ENCODE results near the gene SERPINA5. TPM values are rescaled to one million over a fixed set of nuclear protein-coding genes. Genes with fewer than 3 reads are reported as not detected.

SERPINA5 gene, protein sequence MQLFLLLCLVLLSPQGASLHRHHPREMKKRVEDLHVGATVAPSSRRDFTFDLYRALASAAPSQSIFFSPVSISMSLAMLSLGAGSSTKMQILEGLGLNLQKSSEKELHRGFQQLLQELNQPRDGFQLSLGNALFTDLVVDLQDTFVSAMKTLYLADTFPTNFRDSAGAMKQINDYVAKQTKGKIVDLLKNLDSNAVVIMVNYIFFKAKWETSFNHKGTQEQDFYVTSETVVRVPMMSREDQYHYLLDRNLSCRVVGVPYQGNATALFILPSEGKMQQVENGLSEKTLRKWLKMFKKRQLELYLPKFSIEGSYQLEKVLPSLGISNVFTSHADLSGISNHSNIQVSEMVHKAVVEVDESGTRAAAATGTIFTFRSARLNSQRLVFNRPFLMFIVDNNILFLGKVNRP
- 0.47 TPM in 1 of 2 replicates, not detected in the other for total RNA-seq

DNA sequence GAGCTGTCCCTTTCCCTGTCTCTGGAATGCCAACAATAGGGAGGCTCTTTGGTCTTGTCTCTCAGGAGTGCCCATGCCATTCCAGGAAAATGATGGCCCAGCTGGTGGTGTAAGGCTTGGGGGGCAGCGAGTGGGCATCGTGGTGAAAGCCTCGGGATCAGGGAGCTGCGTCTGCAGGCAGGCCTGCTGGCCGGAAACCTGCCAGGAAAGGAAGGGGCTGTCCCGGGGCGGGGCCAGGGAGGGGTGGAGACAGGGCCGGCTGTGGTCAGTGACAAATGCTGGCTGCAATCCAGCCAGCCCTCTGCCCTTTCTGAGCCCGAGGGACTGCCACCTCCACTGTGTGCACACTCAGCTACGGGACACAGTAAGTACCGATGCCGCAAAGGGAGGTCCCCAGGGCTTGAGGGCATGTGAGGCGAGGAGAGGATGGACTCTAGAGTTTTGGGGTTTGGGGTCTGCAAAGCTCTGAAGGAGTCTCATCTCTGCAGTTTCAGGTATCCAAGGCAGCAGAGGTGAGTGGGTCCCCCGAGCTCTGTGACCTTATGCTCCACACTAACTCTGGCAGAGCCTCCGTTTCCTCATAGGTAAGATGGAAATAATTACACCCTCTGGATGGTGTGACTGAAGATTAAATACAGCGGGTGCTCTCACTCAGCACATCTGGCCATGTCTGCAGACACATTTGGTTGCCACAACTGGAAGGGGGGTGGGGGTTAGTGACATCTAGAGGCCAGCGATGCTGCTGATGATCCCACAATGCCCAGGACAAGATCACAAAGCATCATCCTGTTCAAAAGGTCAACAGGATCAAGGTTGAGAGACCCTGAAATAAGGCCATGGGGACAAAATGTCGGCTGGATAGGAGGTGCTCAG lies at the start of gene SERPINA5:
Gene SERPINA5 (plus strand): TSS at position 300 of the 873 bp plus-strand sequence. CDS start 5,937 bp downstream, outside the sequence.

DNA sequence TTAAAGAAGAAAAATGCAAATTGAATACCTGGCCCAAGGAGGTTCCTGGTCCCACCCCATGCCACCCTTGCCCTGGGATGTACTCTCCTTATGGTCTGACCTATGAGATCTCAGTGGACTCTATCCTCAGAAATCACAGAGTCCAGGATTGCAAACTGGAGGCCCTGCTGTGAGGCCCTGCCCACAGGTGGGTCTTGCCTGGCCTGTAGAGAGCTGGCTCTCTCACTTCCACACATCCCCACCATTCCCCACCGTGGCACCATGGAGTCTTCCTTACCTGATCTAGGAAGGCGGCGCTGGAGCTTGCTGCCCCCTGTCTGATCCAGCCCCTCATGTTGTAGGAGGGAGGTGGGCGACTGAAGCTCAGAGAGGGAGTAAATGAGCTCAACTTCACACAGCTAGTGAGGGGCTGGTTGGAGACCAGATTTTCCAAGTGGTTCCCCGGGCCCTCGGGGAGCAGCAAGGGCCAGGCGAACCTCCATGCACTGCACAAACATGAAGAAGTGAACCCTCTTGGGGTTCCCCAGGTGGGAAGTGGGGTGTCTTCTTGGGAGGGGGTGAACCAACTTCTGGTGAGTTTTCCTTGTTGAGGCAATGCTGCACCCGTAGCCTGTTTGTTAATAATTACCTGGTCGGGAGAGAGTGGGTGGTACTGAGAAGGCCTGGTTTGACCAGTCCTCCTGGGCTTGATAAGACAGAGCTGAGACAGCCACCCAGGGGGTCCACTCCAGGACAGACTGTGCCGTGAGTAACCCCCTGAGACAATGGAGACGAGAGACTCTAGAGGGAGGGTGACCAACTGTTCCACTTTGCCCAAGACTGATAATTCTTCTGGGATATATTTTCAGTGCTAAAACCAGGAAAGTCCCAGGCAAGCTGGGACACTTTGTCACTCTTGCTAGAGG lies 20.2 kb upstream of the SERPINA5 start, which contains the start of gene SERPINA4:
Gene SERPINA4 (plus strand): TSS at position 692 of the 905 bp plus-strand sequence. CDS start 2,041 bp downstream, outside the sequence.

DNA sequence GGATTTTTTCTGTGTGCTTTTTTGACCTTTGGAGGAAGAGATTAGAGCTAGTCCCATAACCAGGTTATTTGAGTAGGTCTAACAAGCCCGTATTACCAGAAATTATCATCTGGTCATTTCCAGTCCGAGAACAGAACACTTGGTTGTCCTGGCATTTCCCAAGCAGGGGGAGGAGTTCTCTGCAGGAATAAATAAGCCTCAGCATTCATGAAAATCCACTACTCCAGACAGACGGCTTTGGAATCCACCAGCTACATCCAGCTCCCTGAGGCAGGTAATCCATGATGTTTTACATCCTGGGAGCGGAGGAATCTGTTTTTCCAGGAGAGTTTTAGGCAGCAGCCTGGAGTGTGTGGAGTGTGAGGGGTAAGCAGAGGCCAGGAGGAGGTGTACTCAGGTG lies 30.9 kb downstream of the SERPINA5 start, which contains the start of gene SERPINA3:
Gene SERPINA3 (plus strand): TSS at position 218 of the 400 bp plus-strand sequence. CDS start 2,051 bp downstream, outside the sequence.

Other genes with a start within 250 kb of the SERPINA5 start
- gene SERPINA2, start 214.7 kb upstream of the SERPINA5 start, total RNA-seq, result not detected in 2 replicates
- gene SERPINA1, start 192.8 kb upstream of the SERPINA5 start, total RNA-seq, result 0.47 TPM in 1 of 2 replicates, not detected in the other
- gene SERPINA11, start 128.6 kb upstream of the SERPINA5 start, total RNA-seq, result not detected in 2 replicates
- not detected in 2 replicates for gene SERPINA9, start 105.2 kb upstream of the SERPINA5 start, total RNA-seq
- not detected in 2 replicates for gene SERPINA12, start 72.0 kb upstream of the SERPINA5 start, total RNA-seq
- not detected in 2 replicates for gene SERPINA4, start 20.0 kb upstream of the SERPINA5 start, total RNA-seq
- gene SERPINA3, start 31.0 kb downstream of the SERPINA5 start, total RNA-seq, result 63.4 and 80.7 TPM in 2 replicates
- 2.8 and 19.2 TPM in 2 replicates for gene GSC, start 188.7 kb downstream of the SERPINA5 start, total RNA-seq

Measured in pericardium fibroblast (primary cell).